ENCODE data around the gene MEF2A. TPM values are rescaled to one million over a fixed set of nuclear protein-coding genes. Genes with fewer than 3 reads are reported as not detected.

Gene MEF2A
- total RNA-seq, 1 donor, result 56.5 TPM

DNA sequence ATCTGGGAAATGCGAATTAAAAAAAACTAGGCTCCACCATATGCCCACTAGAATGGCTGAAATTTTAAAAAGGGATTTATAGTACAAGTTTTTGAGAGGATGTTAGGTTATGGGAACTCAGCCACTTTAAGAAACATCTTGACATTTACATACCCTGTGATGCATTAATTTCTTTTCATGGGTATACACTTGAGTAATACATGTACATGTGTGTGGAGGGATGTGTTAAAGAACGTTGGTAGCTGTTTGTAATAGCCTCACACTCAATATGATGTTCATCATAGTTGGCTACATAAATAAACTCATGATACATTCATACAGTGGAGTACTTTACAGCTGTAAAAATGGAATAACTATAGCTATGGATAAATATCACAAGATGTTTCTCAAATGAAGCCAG, 40.9 kb downstream of the MEF2A start:
- Histone ChIP-seq H3K9me3 (ENCODE audit: low read depth, low read length) (no peaks in the 10 kb centered on the region), H3K4me3 (ENCODE audit: low read length) (no peak overlapping the region), H3K4me1 (ENCODE audit: insufficient read depth, low read length) (peaks cover 15% of the 10 kb centered on the region), H3K27me3 (ENCODE audit: insufficient read depth, low read length) (no peaks in the 10 kb centered on the region)

DNA sequence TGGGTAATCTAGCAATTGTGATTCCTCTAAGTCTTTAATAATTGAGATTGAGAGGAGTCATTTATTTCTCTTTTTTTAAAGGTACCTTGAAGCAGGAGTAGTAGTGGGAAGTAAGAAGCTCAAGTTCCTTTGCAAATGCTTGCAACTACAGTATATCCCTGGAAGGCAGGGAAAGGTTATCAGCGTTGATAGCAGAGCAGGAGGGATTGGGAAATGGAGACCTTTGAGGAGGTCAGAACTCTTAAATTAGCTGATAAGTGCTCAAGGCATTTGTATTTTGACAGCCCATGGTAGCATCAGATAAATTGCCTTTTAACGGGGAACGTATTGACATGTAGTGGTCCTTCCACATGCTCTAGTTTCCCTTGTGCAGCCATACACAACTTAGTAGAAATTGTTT, 47.7 kb downstream of the MEF2A start:
- H3K9me3 ChIP-seq (ENCODE audit: low read depth, low read length), result no peaks in the 10 kb centered on the region
- no peak overlapping the region for H3K4me3 ChIP-seq (ENCODE audit: low read length)
- peaks cover 30% of the 10 kb centered on the region for H3K4me1 ChIP-seq (ENCODE audit: insufficient read depth, low read length)
- no peaks in the 10 kb centered on the region for H3K27me3 ChIP-seq (ENCODE audit: insufficient read depth, low read length)

DNA sequence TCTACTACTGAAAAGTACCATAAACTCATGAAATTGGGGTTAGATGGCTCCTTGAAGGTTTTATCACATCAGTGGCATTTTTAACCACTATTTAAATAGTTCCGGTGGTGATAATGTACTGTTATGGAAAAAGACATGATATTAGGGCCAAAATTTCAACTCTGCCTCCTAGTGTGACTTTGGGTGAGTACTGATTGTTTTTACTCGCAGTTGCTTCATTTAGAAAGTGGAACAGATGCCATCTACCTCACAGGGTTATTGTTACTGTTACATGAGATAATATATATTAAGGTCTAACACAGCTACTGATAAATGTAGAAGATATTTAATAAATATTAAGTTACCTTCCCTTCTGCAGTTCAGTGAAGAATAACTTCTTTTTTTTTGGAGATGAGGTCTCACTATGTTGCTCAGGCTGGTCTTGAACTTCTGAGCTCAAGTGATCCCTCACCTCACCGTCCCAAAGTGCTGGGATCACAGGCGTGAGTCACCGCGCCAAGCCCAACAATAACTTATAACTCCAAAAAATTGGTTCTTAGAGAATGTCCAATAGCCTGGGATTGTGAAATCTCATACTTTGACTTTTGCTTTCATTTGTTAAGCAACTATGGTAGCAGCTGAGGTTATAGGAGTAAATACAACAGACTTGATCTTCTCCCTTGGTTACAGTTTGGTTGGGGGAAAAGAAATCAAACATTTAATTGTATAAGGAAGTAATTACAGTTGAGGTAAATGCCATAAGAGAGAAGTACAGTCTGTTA, 48.3 kb downstream of the MEF2A start:
- Histone ChIP-seq H3K4me1 (ENCODE audit: insufficient read depth, low read length) (peaks cover 32% of the 10 kb centered on the region), H3K9me3 (ENCODE audit: low read depth, low read length) (no peaks in the 10 kb centered on the region), H3K4me3 (ENCODE audit: low read length) (no peak overlapping the region), H3K27me3 (ENCODE audit: insufficient read depth, low read length) (no peaks in the 10 kb centered on the region)

DNA sequence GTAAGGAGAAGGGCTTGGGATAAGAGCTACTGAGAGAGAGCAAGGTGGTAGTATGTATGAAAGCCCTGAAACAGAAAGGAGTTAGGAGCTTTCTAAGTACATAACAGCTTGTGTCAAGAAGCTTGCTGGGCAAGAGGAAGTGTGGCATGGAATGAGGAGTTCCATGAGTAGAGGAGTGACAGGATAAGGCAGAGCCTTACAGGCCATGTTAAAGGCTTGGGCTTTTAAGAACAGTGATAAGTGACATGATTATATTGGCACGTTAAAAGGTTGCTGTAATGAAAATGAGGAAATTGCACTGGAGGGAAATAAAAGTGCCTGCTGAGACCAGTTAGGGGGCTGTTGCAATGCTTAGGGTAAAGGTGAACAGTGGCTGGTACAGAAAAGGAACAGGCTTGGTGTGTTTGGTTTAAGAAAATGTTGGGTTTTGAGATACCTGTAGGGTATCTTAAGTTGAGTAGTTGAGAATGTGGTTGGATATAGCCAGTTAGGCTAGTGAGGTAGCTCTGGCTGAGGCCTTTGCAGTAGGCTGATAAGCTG, 49.0 kb downstream of the MEF2A start:
- Histone ChIP-seq H3K9me3 (ENCODE audit: low read depth, low read length) (no peaks in the 10 kb centered on the region), H3K27me3 (ENCODE audit: insufficient read depth, low read length) (no peaks in the 10 kb centered on the region), H3K4me3 (ENCODE audit: low read length) (no peak overlapping the region), H3K4me1 (ENCODE audit: insufficient read depth, low read length) (peaks cover 37% of the 10 kb centered on the region)

DNA sequence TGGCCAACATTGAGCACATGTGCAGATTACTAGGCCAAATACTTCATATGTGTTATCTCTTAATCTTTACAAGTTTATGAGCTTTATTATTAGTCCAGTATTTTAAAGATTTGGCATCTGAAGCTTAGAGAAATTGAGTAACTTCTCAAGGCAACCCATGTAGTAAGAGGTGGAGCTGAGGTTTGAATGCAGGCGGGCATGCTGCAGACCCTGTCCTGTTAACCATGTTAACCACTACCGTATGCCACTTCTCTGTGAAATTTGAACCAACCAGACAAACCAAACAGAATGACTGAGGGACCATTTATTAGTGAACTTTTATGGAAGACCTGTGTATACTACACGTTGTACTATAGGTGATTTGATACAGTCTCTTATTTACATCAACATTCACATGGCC, 49.7 kb downstream of the MEF2A start:
- Histone ChIP-seq H3K9me3 (ENCODE audit: low read depth, low read length) (no peaks in the 10 kb centered on the region), H3K4me3 (ENCODE audit: low read length) (no peak overlapping the region), H3K4me1 (ENCODE audit: insufficient read depth, low read length) (peaks cover 42% of the 10 kb centered on the region), H3K27me3 (ENCODE audit: insufficient read depth, low read length) (no peaks in the 10 kb centered on the region)

DNA sequence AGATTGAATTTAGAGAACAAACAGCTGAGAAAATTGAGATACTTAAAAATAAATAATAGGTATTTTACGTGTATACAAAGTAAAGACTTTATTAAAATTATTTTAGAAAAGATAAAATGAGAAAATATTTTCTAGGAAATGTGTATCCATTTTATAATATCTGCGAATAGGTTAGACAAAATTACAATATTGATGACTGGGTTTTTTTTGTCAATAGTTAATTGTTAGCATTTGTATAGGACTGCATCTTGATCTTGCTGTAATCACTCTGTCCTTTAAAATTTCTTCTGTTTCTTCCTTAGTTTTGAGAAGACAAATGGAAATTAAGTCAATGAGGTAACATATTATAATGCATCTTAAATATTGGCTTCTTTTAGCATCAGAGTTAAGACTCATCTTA, 50.3 kb downstream of the MEF2A start:
- Histone ChIP-seq H3K27me3 (ENCODE audit: insufficient read depth, low read length) (no peaks in the 10 kb centered on the region), H3K4me3 (ENCODE audit: low read length) (no peak overlapping the region), H3K4me1 (ENCODE audit: insufficient read depth, low read length) (peaks cover 42% of the 10 kb centered on the region), H3K9me3 (ENCODE audit: low read depth, low read length) (no peaks in the 10 kb centered on the region)

DNA sequence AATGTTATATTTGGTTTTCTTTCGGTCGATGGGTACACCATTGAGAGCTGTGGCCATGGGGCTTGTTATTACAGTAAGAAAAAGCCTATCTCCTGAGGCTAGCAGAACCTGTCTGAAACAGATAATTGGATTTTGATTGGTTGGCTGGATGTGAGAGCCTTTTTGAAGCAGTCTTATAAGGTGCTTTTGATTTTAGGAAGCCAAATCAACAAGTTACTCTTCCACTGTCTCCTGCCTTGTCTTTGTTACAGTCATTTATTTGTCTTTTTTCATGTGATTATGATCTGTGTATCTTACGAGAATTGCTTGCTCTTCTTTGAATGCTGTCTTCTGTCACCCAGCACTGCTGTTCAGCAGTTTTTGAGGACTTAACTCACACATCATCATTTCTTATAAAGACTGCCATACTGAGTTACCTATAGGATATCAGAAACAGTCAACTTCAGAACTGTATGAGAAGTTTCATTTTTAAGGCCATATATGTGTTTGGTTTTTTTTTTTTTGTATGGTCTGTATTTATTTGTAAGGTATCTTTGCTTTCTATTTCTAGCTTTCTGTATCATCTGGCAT, 51.1 kb downstream of the MEF2A start:
- Histone ChIP-seq H3K9me3 (ENCODE audit: low read depth, low read length) (no peaks in the 10 kb centered on the region), H3K4me1 (ENCODE audit: insufficient read depth, low read length) (peaks cover 42% of the 10 kb centered on the region), H3K27me3 (ENCODE audit: insufficient read depth, low read length) (no peaks in the 10 kb centered on the region), H3K4me3 (ENCODE audit: low read length) (no peak overlapping the region)

DNA sequence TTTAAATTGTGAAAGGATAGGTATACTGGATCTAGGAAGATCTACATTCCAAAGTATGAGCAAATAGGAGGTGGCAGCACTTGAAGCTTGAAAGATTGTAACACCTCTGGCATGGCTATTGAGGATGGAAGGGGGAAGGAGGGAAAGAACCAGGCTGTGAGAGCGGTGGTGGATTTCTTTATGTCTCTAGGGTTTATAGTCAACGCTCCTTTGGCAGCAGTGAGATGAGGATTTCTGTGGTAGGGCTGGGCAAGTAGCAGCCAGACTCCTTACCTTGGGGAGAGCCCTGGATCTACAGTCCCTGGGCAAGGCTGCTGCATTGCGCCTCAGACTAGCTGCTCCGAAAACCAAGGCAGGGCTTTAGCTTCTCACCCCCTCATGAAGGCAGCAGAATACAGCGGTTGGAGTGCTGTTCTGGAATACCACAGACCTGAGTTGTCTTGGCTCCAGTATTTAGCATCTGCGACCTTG, 53.2 kb downstream of the MEF2A start:
- H3K9me3 ChIP-seq (ENCODE audit: low read depth, low read length), result no peaks in the 10 kb centered on the region
- H3K4me3 ChIP-seq (ENCODE audit: low read length), result no peak overlapping the region
- H3K4me1 ChIP-seq (ENCODE audit: insufficient read depth, low read length), result peaks cover 35% of the 10 kb centered on the region

DNA sequence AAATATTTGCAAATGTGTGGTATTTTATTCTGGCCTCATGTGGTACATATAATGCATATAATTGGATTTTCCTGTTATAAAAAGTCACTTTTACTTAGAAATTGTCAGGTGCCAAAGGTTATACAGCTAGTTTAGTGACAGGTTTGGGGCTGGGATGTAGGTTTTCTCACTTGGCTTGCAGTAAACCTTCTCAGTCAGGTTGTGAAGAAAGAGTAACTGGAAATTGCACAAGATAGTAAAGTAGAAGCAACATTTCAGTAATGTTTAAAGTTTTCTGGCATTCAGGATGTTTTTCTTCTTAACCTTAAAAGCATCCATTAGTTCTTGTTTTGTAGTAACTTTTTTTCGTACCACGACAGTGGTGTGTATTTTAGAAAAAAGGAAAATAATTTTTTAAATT, 53.9 kb downstream of the MEF2A start:
- Histone ChIP-seq H3K4me3 (ENCODE audit: low read length) (no peak overlapping the region), H3K27me3 (ENCODE audit: insufficient read depth, low read length) (no peaks in the 10 kb centered on the region), H3K4me1 (ENCODE audit: insufficient read depth, low read length) (peaks cover 28% of the 10 kb centered on the region), H3K9me3 (ENCODE audit: low read depth, low read length) (peaks cover 5% of the 10 kb centered on the region)

More for the DNA sequence above, 53.2 kb downstream of the MEF2A start:
- H3K27me3 ChIP-seq (ENCODE audit: insufficient read depth, low read length), result no peaks in the 10 kb centered on the region

DNA sequence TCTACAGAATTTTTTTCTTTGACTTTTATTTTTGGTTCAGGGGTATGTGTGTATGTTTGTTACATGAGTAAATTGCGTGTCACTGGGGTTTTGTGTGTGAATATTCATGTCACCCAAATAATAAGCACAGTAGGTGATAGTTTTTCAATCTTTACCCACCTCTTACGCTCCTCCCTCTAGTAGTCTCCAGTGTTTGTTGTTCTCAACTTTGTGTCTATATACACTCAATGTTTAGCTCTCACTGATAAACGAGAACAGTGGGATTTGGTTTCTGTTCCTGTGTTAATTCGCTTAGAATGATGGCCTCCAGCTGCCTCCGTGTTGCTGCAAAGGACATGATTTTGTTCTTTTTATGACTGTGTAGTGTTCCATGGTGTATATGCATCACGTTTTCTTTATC, 54.4 kb downstream of the MEF2A start:
- Histone ChIP-seq H3K4me1 (ENCODE audit: insufficient read depth, low read length) (peaks cover 23% of the 10 kb centered on the region), H3K27me3 (ENCODE audit: insufficient read depth, low read length) (no peaks in the 10 kb centered on the region), H3K4me3 (ENCODE audit: low read length) (no peak overlapping the region), H3K9me3 (ENCODE audit: low read depth, low read length) (peaks cover 10% of the 10 kb centered on the region)

DNA sequence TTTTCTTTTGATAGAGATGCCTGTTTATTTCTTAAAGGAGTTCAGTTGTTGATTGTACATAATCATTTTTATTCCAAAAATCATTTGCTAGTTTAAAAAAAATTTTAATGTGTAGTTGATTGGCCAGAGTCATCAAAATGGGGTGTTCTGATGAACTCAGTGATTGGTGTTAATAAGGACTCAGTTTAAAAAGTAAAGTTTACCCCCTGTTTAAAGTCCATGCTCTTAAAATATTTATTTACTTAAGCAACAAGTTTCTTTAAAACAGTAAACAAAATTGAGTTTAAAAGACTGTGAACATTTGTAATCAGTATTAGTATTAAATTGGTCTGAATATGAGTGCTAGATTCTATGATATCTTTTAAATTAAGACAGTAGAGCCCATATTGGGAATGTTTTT, 56.0 kb downstream of the MEF2A start:
- peaks cover 14% of the 10 kb centered on the region for H3K4me1 ChIP-seq (ENCODE audit: insufficient read depth, low read length)

DNA sequence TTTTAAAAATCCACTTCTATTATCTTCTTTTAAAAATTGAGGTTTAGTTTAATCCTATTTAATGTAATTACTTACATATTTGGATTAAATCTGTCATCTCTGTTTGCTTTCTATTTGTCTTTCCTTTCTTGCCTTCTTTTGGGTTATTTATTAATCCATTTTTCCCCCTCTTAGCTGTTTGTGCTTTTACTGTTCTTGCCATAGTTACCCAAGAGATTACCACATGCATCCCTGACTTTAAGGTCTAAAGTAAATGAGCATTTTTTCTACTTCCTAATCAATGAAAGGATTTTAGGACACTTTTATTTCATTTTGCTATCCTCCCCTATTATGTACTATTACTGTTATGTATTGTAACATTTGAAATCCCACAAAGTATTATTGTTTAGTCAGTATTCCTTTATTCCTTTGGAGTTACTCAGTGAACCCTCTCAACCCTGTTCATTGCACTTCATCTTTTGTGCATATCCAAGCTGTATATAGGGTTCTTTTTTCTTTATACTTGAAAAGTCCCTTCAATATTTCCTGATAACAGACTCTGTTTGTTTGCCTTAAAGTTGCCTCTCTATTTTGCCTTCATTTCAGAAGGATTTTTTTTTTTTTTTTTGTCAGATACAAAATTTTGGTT, 62.7 kb downstream of the MEF2A start:
- no peaks in the 10 kb centered on the region for H3K27me3 ChIP-seq (ENCODE audit: insufficient read depth, low read length)
- H3K9me3 ChIP-seq (ENCODE audit: low read depth, low read length), result peaks cover 12% of the 10 kb centered on the region
- peaks cover 22% of the 10 kb centered on the region for H3K4me1 ChIP-seq (ENCODE audit: insufficient read depth, low read length)
- no peak overlapping the region for H3K4me3 ChIP-seq (ENCODE audit: low read length)

More for the DNA sequence above, 56.0 kb downstream of the MEF2A start:
- no peaks in the 10 kb centered on the region for H3K27me3 ChIP-seq (ENCODE audit: insufficient read depth, low read length)
- H3K9me3 ChIP-seq (ENCODE audit: low read depth, low read length), result peaks cover 12% of the 10 kb centered on the region
- no peak overlapping the region for H3K4me3 ChIP-seq (ENCODE audit: low read length)

DNA sequence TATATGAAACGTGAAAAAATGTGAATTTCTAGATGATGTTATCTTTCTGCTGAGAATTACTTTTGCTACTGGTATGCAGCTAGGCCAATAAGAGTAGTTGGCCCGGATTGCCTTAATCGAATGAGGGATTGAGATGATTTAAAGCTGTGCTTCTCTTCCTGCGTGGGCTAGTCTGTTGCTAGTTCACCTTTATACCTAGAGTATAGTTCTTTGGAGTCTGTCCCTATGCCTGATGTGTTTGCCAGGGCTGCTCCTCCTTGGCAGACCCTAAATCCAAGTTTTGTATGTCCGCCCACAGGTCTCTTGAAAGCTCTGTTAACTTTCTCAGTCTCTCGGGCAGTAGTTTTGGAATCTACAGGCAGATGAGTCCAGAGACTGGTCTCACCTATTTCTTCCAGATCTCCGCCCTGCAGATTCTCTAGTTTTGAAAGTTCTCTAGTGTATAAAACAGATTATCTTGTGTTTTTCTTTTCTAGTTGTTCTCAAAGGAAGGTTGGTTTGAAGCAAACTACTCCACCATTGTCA, 64.9 kb downstream of the MEF2A start:
- Histone ChIP-seq H3K4me1 (ENCODE audit: insufficient read depth, low read length) (peaks cover 22% of the 10 kb centered on the region), H3K9me3 (ENCODE audit: low read depth, low read length) (no peaks in the 10 kb centered on the region)

DNA sequence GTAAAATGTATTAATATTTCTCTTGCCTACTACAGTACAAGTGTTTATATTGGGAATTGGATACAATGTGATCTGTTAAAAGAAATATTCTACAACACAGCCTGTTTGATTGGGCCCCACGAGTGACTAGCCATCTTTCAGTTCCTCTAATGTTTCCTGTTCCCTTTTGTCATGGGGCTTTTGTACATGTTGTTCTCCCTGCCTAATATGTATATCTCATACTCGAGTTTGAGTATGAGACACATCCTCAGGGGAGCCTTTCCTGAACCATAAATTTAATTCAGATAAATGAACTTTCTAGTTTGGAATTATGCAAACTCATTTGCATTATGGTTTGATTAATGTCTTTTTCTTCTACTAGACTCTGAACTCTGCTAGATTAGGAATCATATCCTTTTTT, 65.5 kb downstream of the MEF2A start:
- peaks cover 22% of the 10 kb centered on the region for H3K4me1 ChIP-seq (ENCODE audit: insufficient read depth, low read length)
- no peak overlapping the region for H3K4me3 ChIP-seq (ENCODE audit: low read length)
- H3K9me3 ChIP-seq (ENCODE audit: low read depth, low read length), result no peaks in the 10 kb centered on the region
- H3K27me3 ChIP-seq (ENCODE audit: insufficient read depth, low read length), result no peaks in the 10 kb centered on the region

More for the DNA sequence above, 64.9 kb downstream of the MEF2A start:
- no peak overlapping the region for H3K4me3 ChIP-seq (ENCODE audit: low read length)
- H3K27me3 ChIP-seq (ENCODE audit: insufficient read depth, low read length), result no peaks in the 10 kb centered on the region

DNA sequence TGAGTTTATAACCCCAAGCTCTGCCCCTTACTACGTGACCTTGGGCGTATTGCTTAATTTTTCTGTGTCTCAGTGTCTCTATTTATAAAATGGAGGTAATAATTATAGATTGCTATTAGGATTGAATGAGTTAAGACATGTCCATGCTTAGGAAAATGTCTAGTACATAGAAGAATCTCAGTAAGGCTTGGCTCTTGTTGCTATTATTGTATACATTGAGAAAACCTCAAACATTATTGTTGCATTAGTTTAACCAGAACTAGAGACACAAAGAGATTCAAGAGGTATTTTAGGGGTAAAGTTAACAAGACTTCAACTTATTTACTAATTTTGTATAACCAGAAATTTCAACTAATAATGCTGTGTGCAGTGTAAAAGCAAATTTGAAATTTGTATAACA, 66.7 kb downstream of the MEF2A start:
- Histone ChIP-seq H3K27me3 (ENCODE audit: insufficient read depth, low read length) (no peaks in the 10 kb centered on the region), H3K4me1 (ENCODE audit: insufficient read depth, low read length) (peaks cover 22% of the 10 kb centered on the region), H3K9me3 (ENCODE audit: low read depth, low read length) (no peaks in the 10 kb centered on the region), H3K4me3 (ENCODE audit: low read length) (no peak overlapping the region)

Measured in mononuclear cell (primary cell).